SU-DHL-6 (cell line): ENCODE measurements around the gene NTRK1.

ENCODE experiments used
- H2AFZ ChIP-seq: fragments of 200-600 bp; sonication (generic); 2 replicates; pipeline ENCODE4 v1.6.1; 2014; ENCODE audit warnings: low read depth, mild to moderate bottlenecking, moderate library complexity, mixed read lengths, antibody characterized with exemption, low read length; ENCODE audit not compliant: severe bottlenecking
- H3F3A ChIP-seq: fragments of 200-600 bp; shearing (Covaris generic); 2 replicates; pipeline ENCODE4 v1.6.0; 2016; ENCODE audit warnings: antibody characterized with exemption, mild to moderate bottlenecking; ENCODE audit not compliant: insufficient read depth
- H3K27ac ChIP-seq: fragments of 200-600 bp; sonication (generic); 2 replicates; pipeline ENCODE4 v1.5.1; 2016; ENCODE audit warnings: low read depth, mild to moderate bottlenecking, low read length, moderate library complexity, mixed read lengths
- H3K27me3 ChIP-seq: fragments of 200-600 bp; sonication (generic), shearing (Covaris generic); 2 replicates; pipeline ENCODE4 v1.6.0; 2014; ENCODE audit warnings: mild to moderate bottlenecking, low read length
- H3K36me3 ChIP-seq: fragments of 200-600 bp; sonication (generic); 2 replicates; pipeline ENCODE4 v1.6.1; 2014; ENCODE audit warnings: mild to moderate bottlenecking, low read length, mixed read lengths
- H3K4me2 ChIP-seq: fragments of 300-600, 200-600 bp; shearing (Covaris generic), sonication (generic); 2 replicates; pipeline ENCODE4 v1.6.0; 2014; ENCODE audit warnings: low read length, low read depth, mild to moderate bottlenecking; ENCODE audit not compliant: poor library complexity, severe bottlenecking
- H3K4me3 ChIP-seq: fragments of 200-600 bp; sonication (generic); 2 replicates; pipeline ENCODE4 v1.5.1; 2014; ENCODE audit warnings: antibody characterized with exemption, low read length, mild to moderate bottlenecking, mixed read lengths; ENCODE audit not compliant: insufficient read depth, poor library complexity, severe bottlenecking
- H3K79me2 ChIP-seq: fragments of 200-600 bp; sonication (generic); 2 replicates; pipeline ENCODE4 v1.6.1; 2014; ENCODE audit warnings: mild to moderate bottlenecking, low read length, moderate library complexity; ENCODE audit not compliant: insufficient read depth
- H3K9ac ChIP-seq: fragments of 200-600 bp; sonication (generic); 2 replicates; pipeline ENCODE4 v1.7.0; 2014; ENCODE audit warnings: mild to moderate bottlenecking, low read length
- H3K9me2 ChIP-seq: fragments of 200-600 bp; sonication (generic); replicated peaks from 2 replicates; pipeline ENCODE4 v1.6.1; 2014; ENCODE audit warnings: low read length; ENCODE audit not compliant: insufficient read depth
- H3K9me3 ChIP-seq: fragments of 200-600 bp; sonication (generic); 2 replicates; pipeline ENCODE4 v1.6.1; 2014; ENCODE audit warnings: low read length, mixed read lengths; ENCODE audit not compliant: insufficient read depth
- H4K20me1 ChIP-seq: fragments of 200-600 bp; sonication (generic); 2 replicates; pipeline ENCODE4 v1.6.1; 2014; ENCODE audit warnings: low read depth, mild to moderate bottlenecking, antibody characterized with exemption, low read length, moderate library complexity, mixed read lengths
- CTCF ChIP-seq: fragments of 200-600 bp; sonication (generic); IDR thresholded peaks from one replicate; pipeline ENCODE4 v1.5.1; 2017; ENCODE audit warnings: antibody characterized with exemption, mild to moderate bottlenecking, low read length, moderate library complexity; ENCODE audit not compliant: insufficient read depth, poor library complexity, severe bottlenecking
- EZH2phosphoT487 ChIP-seq: fragments of 200-600 bp; sonication (generic), shearing (Covaris generic); conservative IDR thresholded peaks from 2 replicates; pipeline ENCODE4 v1.6.1; 2018; ENCODE audit warnings: mild to moderate bottlenecking, antibody characterized with exemption, low read length, moderate library complexity, mixed read lengths

The NTRK1 gene

GRCh38 chr1:156873659-156874058, 13.0 kb downstream of the NTRK1 start:
- H3K27me3 ChIP-seq: no peaks in the 10 kb centered on the region
- H3K9ac ChIP-seq: no peak overlapping the region
- no peak overlapping the region for H2AFZ ChIP-seq
- H3K79me2 ChIP-seq: no peaks in the 10 kb centered on the region
- H3K9me3 ChIP-seq: no peaks in the 10 kb centered on the region
- no peaks in the 10 kb centered on the region for H3K9me2 ChIP-seq
- no peak overlapping the region for H3K27ac ChIP-seq
- no peak overlapping the region for H3K4me3 ChIP-seq
- H4K20me1 ChIP-seq: no peaks in the 10 kb centered on the region
- no peaks in the 10 kb centered on the region for H3K36me3 ChIP-seq
- no peak for TF ChIP-seq EZH2phosphoT487
- TF ChIP-seq CTCF: no peak
- H3F3A ChIP-seq: no peaks in the 10 kb centered on the region
- no peak overlapping the region for H3K4me2 ChIP-seq

- Histone ChIP-seq H3K9ac (no peak overlapping the region), H3F3A (no peaks in the 10 kb centered on the region), H3K79me2 (no peaks in the 10 kb centered on the region), H3K27me3 (no peaks in the 10 kb centered on the region), H3K4me3 (no peak overlapping the region), H2AFZ (no peak overlapping the region), H3K9me2 (no peaks in the 10 kb centered on the region), H3K4me2 (no peak overlapping the region), H3K9me3 (no peaks in the 10 kb centered on the region), H4K20me1 (no peaks in the 10 kb centered on the region), H3K27ac (no peak overlapping the region), H3K36me3 (no peaks in the 10 kb centered on the region)
- TF ChIP-seq CTCF: no peak
- TF ChIP-seq EZH2phosphoT487: no peak
Observed at GRCh38 chr1:156874142-156874541, 13.5 kb downstream of the NTRK1 start.

GRCh38 chr1:156874572-156875340, 14.1 kb downstream of the NTRK1 start:
- Histone ChIP-seq H3K4me2 (no peak overlapping the region), H4K20me1 (no peaks in the 10 kb centered on the region), H3K36me3 (no peaks in the 10 kb centered on the region), H3K9ac (no peak overlapping the region), H2AFZ (no peak overlapping the region), H3F3A (no peaks in the 10 kb centered on the region), H3K27ac (no peak overlapping the region), H3K79me2 (no peaks in the 10 kb centered on the region), H3K9me2 (no peaks in the 10 kb centered on the region), H3K27me3 (no peaks in the 10 kb centered on the region), H3K4me3 (no peak overlapping the region), H3K9me3 (no peaks in the 10 kb centered on the region)
- TF ChIP-seq CTCF: no peak
- TF ChIP-seq EZH2phosphoT487: no peak
